ENCODE measurements around the gene CAB39L. TPM values are rescaled to one million over a fixed set of nuclear protein-coding genes. Genes with fewer than 3 reads are reported as not detected.
A peak's percentile ranks its signal among the peaks of the same experiment; 100 is the strongest.
"Not testable (repeated sequence)": the region's sequence is repeated elsewhere in the genome, so short reads cannot be mapped to it uniquely, and the experiment has no call there.

The CAB39L gene
- total RNA-seq, 1 donor from 2014 or later: 18.8 TPM

DNA sequence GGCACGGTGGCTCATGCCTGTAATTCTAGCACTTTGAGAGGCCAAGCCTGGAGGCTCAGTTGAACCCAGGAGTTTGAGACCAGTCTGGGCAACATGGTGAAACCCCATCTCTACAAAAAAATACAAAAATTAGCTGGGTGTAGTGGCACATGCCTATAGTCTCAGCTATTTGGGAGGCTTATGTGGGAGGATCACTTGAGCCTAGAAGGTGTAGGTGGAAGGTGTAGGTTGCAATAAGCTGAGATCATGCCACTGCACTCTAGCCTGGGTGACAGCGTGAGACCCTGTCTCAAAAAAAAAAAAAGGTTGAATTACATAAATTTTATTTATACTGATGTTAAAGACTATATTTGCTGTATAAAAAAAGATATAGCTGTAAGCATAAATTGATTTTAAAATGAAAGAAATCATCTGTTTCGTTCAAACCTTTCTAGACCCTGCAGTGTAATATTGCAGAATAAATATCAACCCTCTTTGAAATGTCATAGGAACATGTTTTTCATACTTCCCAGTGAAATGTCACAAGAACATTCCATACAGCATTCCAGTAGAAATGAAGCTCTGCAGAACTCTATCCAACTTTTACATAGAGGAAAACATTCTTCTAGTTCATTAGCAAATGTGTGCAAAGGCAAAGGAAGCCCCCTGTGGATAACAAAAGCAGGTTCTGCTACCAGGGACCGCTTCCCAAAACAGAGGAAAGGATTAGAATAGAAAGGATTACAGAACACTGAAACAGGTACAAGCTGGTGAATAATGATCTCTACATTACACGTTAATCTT lies 76.0 kb downstream of the CAB39L start:
- ATAC-seq (peak; percentile 17), DNase-seq (no peak)
- intact Hi-C loops (cut with micrococcal nuclease): no loop called here

GRCh38 chr13:49366841-49367240 lies 77.0 kb downstream of the CAB39L start:
- intact Hi-C loops (cut with micrococcal nuclease): no loop called here
- no peak for DNase-seq
- ATAC-seq: no peak

GRCh38 chr13:49357694-49358093 lies 86.2 kb downstream of the CAB39L start:
- intact Hi-C loops (cut with micrococcal nuclease): no loop called here
- DNase-seq (no peak), ATAC-seq (no peak)

DNA sequence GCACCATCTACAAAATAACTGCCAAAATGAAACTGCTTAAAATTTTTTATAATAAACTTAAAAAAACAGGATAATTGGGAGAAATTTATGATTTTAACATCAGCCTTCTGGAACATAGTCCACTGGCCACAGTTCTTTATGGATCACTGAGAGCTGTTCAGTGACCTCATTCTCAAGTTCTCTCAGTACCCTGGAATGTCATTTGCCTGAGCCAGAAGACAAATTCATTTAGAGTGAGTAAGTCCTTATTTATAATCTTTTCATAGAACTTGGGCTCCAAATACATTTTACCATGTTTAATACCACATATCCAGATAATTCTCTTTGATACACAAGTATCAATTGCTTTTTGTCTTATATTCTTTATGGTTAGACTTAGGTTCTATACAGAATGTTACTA lies 87.6 kb downstream of the CAB39L start:
- ATAC-seq (peak; percentile 92), DNase-seq (no peak)
- intact Hi-C loops (cut with micrococcal nuclease): no loop called here

DNA sequence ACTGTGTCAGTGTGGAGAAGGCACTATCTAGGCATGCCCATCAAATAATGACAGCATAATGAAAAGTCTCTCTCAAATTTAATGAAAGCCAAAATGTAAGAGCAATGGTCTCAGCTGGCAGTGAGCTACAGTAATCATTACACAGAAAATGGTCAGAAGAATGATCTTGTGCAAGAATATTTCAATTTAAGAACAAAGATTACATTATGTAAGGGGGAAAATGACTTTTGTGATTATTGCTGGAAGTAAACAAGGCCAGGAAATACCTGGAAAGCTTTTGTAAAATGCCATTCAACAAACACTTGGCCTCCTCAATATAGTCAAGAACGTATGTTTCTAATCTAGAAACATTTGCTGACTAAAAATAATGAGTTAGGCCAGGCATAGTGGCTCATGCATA lies 89.1 kb downstream of the CAB39L start:
- intact Hi-C loops (cut with micrococcal nuclease): no loop called here
- ATAC-seq (no peak), DNase-seq (no peak)

GRCh38 chr13:49353908-49354307 lies 90.0 kb downstream of the CAB39L start:
- intact Hi-C loops (cut with micrococcal nuclease): no loop called here

GRCh38 chr13:49351871-49352270 lies 92.0 kb downstream of the CAB39L start:
- intact Hi-C loops (cut with micrococcal nuclease): no loop called here
- DNase-seq: no peak
- ATAC-seq: no peak

More at GRCh38 chr13:49353908-49354307, 90.0 kb downstream of the CAB39L start:
- ATAC-seq (no peak), DNase-seq (no peak)

DNA sequence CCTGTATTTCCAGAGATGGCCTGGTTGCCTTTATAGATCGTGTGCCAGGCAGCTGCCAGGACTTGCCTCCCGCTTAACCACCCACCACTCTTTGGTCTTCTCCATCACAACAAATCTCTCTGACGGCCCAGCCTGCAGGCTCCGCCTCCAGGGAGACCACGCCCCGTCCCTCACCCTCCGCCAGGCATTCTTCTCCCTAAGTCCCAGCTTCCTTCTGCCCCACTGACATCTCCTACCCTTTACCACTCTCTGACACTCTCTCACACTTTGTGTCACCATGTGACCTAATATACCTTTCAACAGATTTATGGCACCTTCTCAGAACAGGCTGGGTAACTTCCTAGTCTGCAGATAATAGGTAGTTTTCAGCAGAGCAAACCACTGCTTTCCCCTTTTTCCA lies 95.1 kb downstream of the CAB39L start:
- intact Hi-C loops (cut with micrococcal nuclease): no loop called here

DNA sequence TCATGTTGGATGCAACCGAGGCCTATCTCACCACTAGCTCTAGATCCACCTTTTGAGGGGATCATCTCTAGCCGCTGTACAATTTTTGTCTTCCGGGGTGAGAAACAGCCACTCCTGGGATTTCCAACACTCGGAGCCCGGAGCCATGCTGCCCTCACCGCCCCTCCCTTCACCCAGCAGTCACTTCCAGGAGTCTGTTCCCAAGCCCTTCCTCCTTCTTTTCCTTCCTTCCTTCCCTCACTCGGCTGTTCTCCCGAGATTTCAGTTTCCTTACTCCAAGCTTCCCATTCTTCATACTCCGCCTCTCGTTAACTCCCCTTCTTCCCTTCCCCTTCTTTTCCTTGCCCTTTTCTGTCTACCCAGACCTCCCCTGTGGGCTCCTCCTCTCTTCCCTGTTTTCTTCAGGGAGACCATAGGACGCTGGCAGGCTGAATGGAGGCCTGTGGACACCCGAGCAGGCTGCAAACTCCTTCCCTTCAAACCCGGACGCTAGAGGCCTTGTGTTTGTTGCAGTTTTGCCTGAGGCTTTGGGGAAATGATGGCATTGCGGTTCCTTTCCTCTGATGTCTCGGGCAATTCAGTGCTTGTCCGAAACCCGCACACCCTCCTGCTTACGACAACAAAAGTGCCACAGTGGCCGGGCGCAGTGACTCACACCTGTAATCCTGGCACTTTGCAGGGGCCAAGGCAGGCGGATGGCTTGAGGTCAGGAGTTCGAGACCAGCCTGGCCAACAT lies 96.0 kb downstream of the CAB39L start:
- ATAC-seq (no peak), DNase-seq (no peak)
- intact Hi-C loops (cut with micrococcal nuclease): no loop called here

More for the DNA sequence above, 95.1 kb downstream of the CAB39L start:
- ATAC-seq: no peak
- no peak for DNase-seq

DNA sequence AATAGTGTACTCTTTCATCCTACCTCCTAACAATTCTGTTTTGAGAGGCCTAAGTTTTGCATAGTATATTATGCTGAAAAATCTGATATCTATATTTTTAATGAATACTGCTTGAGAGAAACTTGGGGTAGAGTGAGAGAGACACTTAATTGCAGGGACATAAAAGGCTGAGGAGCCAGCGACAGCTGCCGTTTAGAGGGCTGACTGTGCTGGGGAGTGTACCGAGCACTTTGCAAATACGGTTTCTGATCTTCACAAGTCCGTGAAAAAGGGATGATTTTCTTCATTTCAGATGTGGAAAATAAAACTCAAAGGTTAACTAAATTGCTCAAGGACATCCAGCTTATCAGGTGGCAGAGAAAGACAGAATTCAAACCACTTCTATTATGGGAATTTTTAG lies 97.4 kb downstream of the CAB39L start:
- ATAC-seq (no peak), DNase-seq (no peak)
- intact Hi-C loops (cut with micrococcal nuclease): no loop called here

- intact Hi-C loops (cut with micrococcal nuclease): no loop called here
- DNase-seq (no peak), ATAC-seq (no peak)
Measured at GRCh38 chr13:49343731-49344130, 100.1 kb downstream of the CAB39L start.

GRCh38 chr13:49343255-49343654 lies 100.6 kb downstream of the CAB39L start:
- ATAC-seq: no peak
- no peak for DNase-seq
- intact Hi-C loops (cut with micrococcal nuclease): no loop called here

GRCh38 chr13:49342454-49342853 lies 101.4 kb downstream of the CAB39L start:
- ATAC-seq (no peak), DNase-seq (no peak)
- intact Hi-C loops (cut with micrococcal nuclease): no loop called here

DNA sequence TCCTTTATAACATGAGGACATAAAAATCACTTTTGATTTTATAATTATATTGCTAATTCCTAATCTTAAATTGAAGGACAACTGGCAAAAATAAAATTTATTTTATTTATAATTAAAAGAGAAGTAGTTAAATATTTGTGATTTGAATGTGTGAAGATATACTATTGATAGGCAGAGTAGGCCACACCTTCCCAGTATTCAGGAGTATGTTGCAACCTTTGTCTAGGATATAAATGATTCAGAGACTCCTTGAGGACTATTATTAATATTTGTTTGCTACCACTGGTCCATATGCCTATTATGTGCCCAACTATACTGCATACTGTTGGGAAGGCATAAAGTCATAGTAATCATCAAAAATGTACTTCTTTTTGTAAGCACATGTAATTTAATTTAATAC lies 101.9 kb downstream of the CAB39L start:
- DNase-seq: no peak
- intact Hi-C loops (cut with micrococcal nuclease): no loop called here

DNA sequence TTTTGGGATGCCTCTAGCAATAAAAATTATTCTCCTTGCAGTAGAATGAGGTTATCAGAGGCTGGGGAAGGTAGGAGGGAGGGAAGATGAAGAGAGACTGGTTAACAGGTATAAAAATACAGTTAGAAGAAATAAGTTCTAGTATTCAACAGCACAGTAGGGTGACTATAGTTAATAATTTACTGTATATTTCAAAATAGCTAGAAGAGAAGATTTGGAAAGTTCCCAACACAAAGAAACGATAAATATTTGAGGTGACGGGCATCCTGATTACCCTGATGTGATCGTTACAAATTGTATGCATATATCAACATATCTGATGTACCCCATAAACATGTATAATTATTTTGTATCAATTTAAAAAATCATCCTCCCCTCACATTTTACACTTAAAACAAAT lies 102.3 kb downstream of the CAB39L start:
- DNase-seq (no peak), ATAC-seq (no peak)
- intact Hi-C loops (cut with micrococcal nuclease): no loop called here

More for the DNA sequence above, 101.9 kb downstream of the CAB39L start:
- no peak for ATAC-seq

DNA sequence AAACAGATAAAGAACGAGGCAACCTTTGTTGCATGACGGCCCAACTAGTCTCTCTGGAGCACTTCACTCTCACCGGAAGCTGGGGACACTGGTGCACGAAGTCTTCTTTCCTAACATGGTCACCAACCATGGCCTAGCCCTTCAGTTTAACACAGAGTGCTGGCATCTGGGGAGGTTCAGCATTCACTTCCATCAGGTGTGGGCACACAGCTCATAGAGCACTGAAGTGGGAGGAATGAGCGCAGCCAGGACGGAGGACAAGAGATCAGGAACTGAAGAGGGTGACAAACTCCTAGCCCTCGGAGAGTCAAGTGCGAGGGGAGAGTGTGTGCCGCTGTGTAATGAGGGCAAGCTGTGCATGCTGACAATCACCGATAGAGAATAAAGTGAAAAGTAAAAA lies 103.7 kb downstream of the CAB39L start:
- DNase-seq (no peak), ATAC-seq (peak; percentile 71)
- intact Hi-C loops (cut with micrococcal nuclease): no loop called here

- no peak for DNase-seq
- intact Hi-C loops (cut with micrococcal nuclease): no loop called here
- no peak for ATAC-seq
Measured at GRCh38 chr13:49336655-49337054, 107.2 kb downstream of the CAB39L start.

GRCh38 chr13:49330546-49330864 lies 113.4 kb downstream of the CAB39L start:
- ATAC-seq (no peak), DNase-seq (no peak)
- intact Hi-C loops (cut with micrococcal nuclease): no loop called here

GRCh38 chr13:49329831-49330545 lies 113.9 kb downstream of the CAB39L start:
- DNase-seq (no peak), ATAC-seq (no peak)
- intact Hi-C loops (cut with micrococcal nuclease): no loop called here

GRCh38 chr13:49327145-49327544 lies 116.7 kb downstream of the CAB39L start:
- intact Hi-C loops (cut with micrococcal nuclease); ATAC-seq; DNase-seq: not testable (repeated sequence)
